K562 (cell line): Measurements from ENCODE around the gene SDC1. TPM values are rescaled to one million over a fixed set of nuclear protein-coding genes. Genes with fewer than 3 reads are reported as not detected.

ENCODE experiments used
- BRD9 ChIP-seq: fragments of 450-650 bp; IDR thresholded peaks from 2 replicates; pipeline ENCODE4 v1.6.1; 2018; ENCODE audit warnings: low read depth; ENCODE audit not compliant: partially characterized antibody
- CCAR2 ChIP-seq: fragments of 200-400 bp; formaldehyde crosslinking; IDR thresholded peaks from 2 replicates; pipeline ENCODE4 v1.6.1; 2017; ENCODE audit warnings: mild to moderate bottlenecking, low read depth, low read length
- DDX20 ChIP-seq: fragments of 450-650 bp; IDR thresholded peaks from 2 replicates; pipeline ENCODE4 v1.6.1; 2016; ENCODE audit warnings: missing genetic modification characterization, low read depth, mild to moderate bottlenecking, missing compliant biosample characterization, moderate library complexity
- EWSR1 ChIP-seq: fragments of 450-650 bp; IDR thresholded peaks from 2 replicates; pipeline ENCODE4 v1.6.1; 2018; ENCODE audit warnings: borderline replicate concordance, mild to moderate bottlenecking, low read depth, moderate library complexity; ENCODE audit not compliant: partially characterized antibody
- GMEB1 ChIP-seq: fragments of 250-450 bp; sonication (Bioruptor Pico); IDR thresholded peaks from 2 replicates; pipeline ENCODE4 v1.4.0; 2020; ENCODE audit warnings: mild to moderate bottlenecking
- HDAC2 ChIP-seq: fragments of 450-650 bp; IDR thresholded peaks from 2 replicates; pipeline ENCODE4 v1.6.1; 2016; ENCODE audit warnings: mild to moderate bottlenecking
- HEY1 ChIP-seq: fragments of 250-450 bp; sonication (Bioruptor Pico); IDR thresholded peaks from 2 replicates; pipeline ENCODE4 v1.5.0; 2020; ENCODE audit warnings: mild to moderate bottlenecking, moderate library complexity, borderline replicate concordance
- JUN ChIP-seq, 2 experiments: sonication (generic) in 1 of 2; formaldehyde crosslinking in 1 of 2; IDR thresholded peaks; 2 replicates each; pipeline versions ENCODE4 v1.6.1 to v1.8.0; 2012 to 2022; ENCODE audit warnings: borderline replicate concordance in 2 of 2, mild to moderate bottlenecking in 2 of 2, improper control_type of control experiment in 1 of 2, low read depth in 1 of 2, low read length in 1 of 2, missing genetic modification reagents in 1 of 2
- LCOR ChIP-seq: sonication (generic); formaldehyde crosslinking; IDR thresholded peaks from 2 replicates; pipeline ENCODE4 v1.8.0; 2022; ENCODE audit warnings: mild to moderate bottlenecking, missing genetic modification reagents
- NFE2L1 ChIP-seq: fragments of 450-650 bp; IDR thresholded peaks from 2 replicates; pipeline ENCODE4 v1.6.1; 2016; ENCODE audit warnings: missing genetic modification characterization, low read depth, mild to moderate bottlenecking, missing compliant biosample characterization, moderate library complexity, borderline replicate concordance
- RBM15 ChIP-seq: fragments of 200-400 bp; formaldehyde crosslinking; IDR thresholded peaks from 2 replicates; pipeline ENCODE4 v1.6.1; 2018; ENCODE audit warnings: mild to moderate bottlenecking, low read length, moderate library complexity; ENCODE audit not compliant: insufficient read depth
- RBM17 ChIP-seq: fragments of 200-400 bp; formaldehyde crosslinking; IDR thresholded peaks from 2 replicates; pipeline ENCODE4 v1.6.1; 2017; ENCODE audit warnings: low read depth, mild to moderate bottlenecking, low read length, borderline replicate concordance
- RBM39 ChIP-seq: fragments of 200-400 bp; formaldehyde crosslinking; optimal IDR thresholded peaks from 2 replicates; pipeline ENCODE3; 2018; ENCODE audit warnings: low read depth, low read length
- RCOR1 ChIP-seq, 2 experiments: IDR thresholded peaks; 2 replicates each; pipeline ENCODE4 v1.6.1; 2012; ENCODE audit warnings: low read depth in 2 of 2, low read length in 2 of 2, borderline replicate concordance in 1 of 2, improper control_type of control experiment in 1 of 2
- TCF7 ChIP-seq: sonication (generic); IDR thresholded peaks from 2 replicates; pipeline ENCODE4 v1.6.1; 2016; ENCODE audit warnings: antibody characterized with exemption, borderline replicate concordance
- ZNF217 ChIP-seq: sonication (generic); formaldehyde crosslinking; IDR thresholded peaks from 2 replicates; pipeline ENCODE4 v1.8.0; 2022; ENCODE audit warnings: mild to moderate bottlenecking, missing genetic modification reagents
- ZNF23 ChIP-seq: fragments of 250-450 bp; sonication (Bioruptor Pico); IDR thresholded peaks from 2 replicates; pipeline ENCODE4 v1.4.0; 2020; ENCODE audit warnings: mild to moderate bottlenecking
- ZNF507 ChIP-seq: conservative IDR thresholded peaks from 2 replicates; pipeline ENCODE4 v1.6.1; 2017; ENCODE audit warnings: missing genetic modification characterization, missing compliant biosample characterization
- ZNF551 ChIP-seq: fragments of 250-450 bp; sonication (Bioruptor Pico); IDR thresholded peaks from 2 replicates; pipeline ENCODE4 v1.5.0; 2021; ENCODE audit warnings: mild to moderate bottlenecking, moderate library complexity
- ZSCAN32 ChIP-seq: fragments of 450-650 bp; formaldehyde crosslinking; IDR thresholded peaks from 2 replicates; pipeline ENCODE4 v1.4.0; 2020; ENCODE audit warnings: mild to moderate bottlenecking, moderate library complexity
- polyA plus RNA-seq, 8 experiments: library from polyadenylated mRNA; depleted of rRNA in 4 of 8; stranded (reverse) in 5 of 8; unstranded in 3 of 8; fragments of >200 nt; fragmentation: Nextera tagmentation in 2 of 8; fragmentation: Illumina TruSeq in 1 of 8; extraction: Ambion mirVana in 2 of 8; extraction: Trizol in 1 of 8; gene quantifications; 2 replicates each; pipeline versions ENCODE4 v1.2.1 to v1.2.3, GENCODE V29; 2011 to 2014; ENCODE audit warnings: inconsistent platforms in 1 of 8, missing spikeins in 1 of 8
- total RNA-seq, 7 experiments: library from RNA; depleted of rRNA in 6 of 7; stranded (reverse); fragments of >200 nt in 6 of 7; fragmentation: Illumina TruSeq in 2 of 7; extraction: Trizol in 2 of 7; gene quantifications; 2 replicates each; pipeline versions ENCODE4 v1.2.1 to v1.2.3, GENCODE V29; 2011 to 2021; ENCODE audit warnings: low replicate concordance in 1 of 7
- TF ChIP-seq, protein P1 (sequence below): fragments of 250-450 bp; sonication (Bioruptor Pico); IDR thresholded peaks from 2 replicates; pipeline ENCODE4 v1.5.0; 2021
- TF ChIP-seq, protein P2 (sequence below): fragments of 450-650 bp; formaldehyde crosslinking; conservative IDR thresholded peaks from 2 replicates; pipeline ENCODE4 v1.4.0; 2022; ENCODE audit warnings: mild to moderate bottlenecking, missing genetic modification characterization
- TF ChIP-seq, protein P3 (sequence below), 2 experiments: fragments of 250-450 bp in 1 of 2; fragments of 450-650 bp in 1 of 2; sonication (Bioruptor Pico) in 1 of 2; IDR thresholded peaks; 2 replicates each; pipeline versions ENCODE4 v1.6.1 to v1.8.0; 2016 to 2021; ENCODE audit warnings: mild to moderate bottlenecking in 2 of 2, moderate library complexity in 2 of 2, missing compliant biosample characterization in 1 of 2, missing genetic modification characterization in 1 of 2

Gene SDC1
- total and polyA plus RNA-seq, 9 of the 15 experiments (the other 6 are each of a cell fraction or from before 2014, with no cell fraction given), result 0.06 to 2.7 (median 0.49) TPM

DNA sequence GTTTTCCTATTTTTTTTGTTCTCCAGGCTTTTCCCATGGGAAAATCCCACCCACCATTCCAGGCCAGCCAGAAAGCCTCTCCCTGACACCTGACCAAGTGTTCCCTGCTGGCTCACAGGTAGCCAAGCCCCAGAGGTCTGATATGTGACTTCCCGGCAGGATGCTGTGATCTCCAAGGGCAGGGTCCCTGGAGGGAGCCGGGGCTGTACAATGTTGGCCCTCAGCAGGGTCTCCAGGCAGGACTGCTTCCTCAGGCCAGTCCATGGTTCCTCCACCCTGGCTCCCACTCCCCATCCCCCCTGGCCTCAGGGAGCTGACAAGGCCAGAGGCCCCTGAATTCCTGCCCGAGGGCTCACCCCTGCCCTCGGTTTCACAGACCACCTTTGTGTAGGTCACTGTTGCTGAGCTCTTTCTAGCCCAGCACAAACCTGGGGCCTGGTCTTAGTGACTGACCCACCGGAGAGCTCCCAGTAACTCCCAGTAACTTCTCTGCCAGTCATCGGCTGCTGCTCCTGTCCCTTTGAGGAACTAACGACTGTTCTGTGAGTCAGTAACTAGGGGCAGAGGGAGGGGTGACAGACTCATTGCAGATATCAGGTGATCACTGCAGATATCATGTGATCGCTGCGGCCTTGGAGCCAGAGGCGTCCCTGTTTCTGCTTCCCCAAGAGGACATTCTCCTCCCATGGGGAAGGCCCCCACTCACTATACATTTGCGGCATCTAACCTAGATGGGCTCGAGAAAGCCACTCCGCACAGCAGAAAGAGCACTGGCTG is 38.7 kb downstream of the SDC1 start (continued):
- TF ChIP-seq JUN (IDR thresholded peaks at IDR 0.05; ENCODE audit: borderline replicate concordance, low read depth, low read length) (peak; percentile 44; the same call in 1 of the 2 replicates), JUN (CRISPR knock-in tag; IDR thresholded peaks at IDR 0.05; ENCODE audit: borderline replicate concordance) (no peak), GMEB1 (0 out of 2 replicates have a peak, but pooled peaks have one; percentile 18), RCOR1 (IDR thresholded peaks at IDR 0.05; ENCODE audit: borderline replicate concordance in 1 of 2, low read depth in 2 of 2, low read length in 2 of 2) (no peak), ZSCAN32 (CRISPR knock-in tag) (no peak), RBM17 (no peak), CCAR2 (no peak), LCOR (no peak), HEY1 (CRISPR knock-in tag) (no peak), NFE2L1 (no peak), ZNF551 (CRISPR knock-in tag) (no peak), RBM15 (no peak), RBM39 (no peak), ZNF507 (no peak), DDX20 (tag) (no peak), TCF7 (no peak), BRD9 (no peak), ZNF217 (CRISPR knock-in tag) (no peak), ZNF23 (CRISPR knock-in tag) (no peak), EWSR1 (no peak), HDAC2 (no peak)
- TF ChIP-seq, protein P1, sequence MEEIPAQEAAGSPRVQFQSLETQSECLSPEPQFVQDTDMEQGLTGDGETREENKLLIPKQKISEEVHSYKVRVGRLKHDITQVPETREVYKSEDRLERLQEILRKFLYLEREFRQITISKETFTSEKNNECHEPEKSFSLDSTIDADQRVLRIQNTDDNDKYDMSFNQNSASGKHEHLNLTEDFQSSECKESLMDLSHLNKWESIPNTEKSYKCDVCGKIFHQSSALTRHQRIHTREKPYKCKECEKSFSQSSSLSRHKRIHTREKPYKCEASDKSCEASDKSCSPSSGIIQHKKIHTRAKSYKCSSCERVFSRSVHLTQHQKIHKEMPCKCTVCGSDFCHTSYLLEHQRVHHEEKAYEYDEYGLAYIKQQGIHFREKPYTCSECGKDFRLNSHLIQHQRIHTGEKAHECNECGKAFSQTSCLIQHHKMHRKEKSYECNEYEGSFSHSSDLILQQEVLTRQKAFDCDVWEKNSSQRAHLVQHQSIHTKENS (CRISPR knock-in tag), result no peak
- TF ChIP-seq, protein P2, sequence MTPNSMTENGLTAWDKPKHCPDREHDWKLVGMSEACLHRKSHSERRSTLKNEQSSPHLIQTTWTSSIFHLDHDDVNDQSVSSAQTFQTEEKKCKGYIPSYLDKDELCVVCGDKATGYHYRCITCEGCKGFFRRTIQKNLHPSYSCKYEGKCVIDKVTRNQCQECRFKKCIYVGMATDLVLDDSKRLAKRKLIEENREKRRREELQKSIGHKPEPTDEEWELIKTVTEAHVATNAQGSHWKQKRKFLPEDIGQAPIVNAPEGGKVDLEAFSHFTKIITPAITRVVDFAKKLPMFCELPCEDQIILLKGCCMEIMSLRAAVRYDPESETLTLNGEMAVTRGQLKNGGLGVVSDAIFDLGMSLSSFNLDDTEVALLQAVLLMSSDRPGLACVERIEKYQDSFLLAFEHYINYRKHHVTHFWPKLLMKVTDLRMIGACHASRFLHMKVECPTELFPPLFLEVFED (CRISPR knock-in tag), result no peak
- TF ChIP-seq, protein P3, sequence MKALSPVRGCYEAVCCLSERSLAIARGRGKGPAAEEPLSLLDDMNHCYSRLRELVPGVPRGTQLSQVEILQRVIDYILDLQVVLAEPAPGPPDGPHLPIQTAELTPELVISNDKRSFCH (CRISPR knock-in tag; IDR thresholded peaks at IDR 0.05), result no peak
- TF ChIP-seq, protein P3 (tag; IDR thresholded peaks at IDR 0.05), result no peak
